ENCODE data around the gene TNFRSF21.
"Not testable (repeated sequence)": the region's sequence is repeated elsewhere in the genome, so short reads cannot be mapped to it uniquely, and the experiment has no call there.

TNFRSF21 gene

GRCh38 chr6:47323887-47324286, 14.2 kb upstream of the TNFRSF21 start:
- DNase-seq (ENCODE audit: extremely low read depth in 1 of 2, low read depth in 1 of 2) = no peak

- no peak for DNase-seq (ENCODE audit: extremely low read depth in 1 of 2, low read depth in 1 of 2)
Measured at GRCh38 chr6:47323321-47323720, 13.6 kb upstream of the TNFRSF21 start.

- DNase-seq (ENCODE audit: extremely low read depth in 1 of 2, low read depth in 1 of 2) = no peak
Measured at GRCh38 chr6:47321577-47321976, 11.9 kb upstream of the TNFRSF21 start.

- DNase-seq (ENCODE audit: extremely low read depth in 1 of 2, low read depth in 1 of 2) = no peak
Measured at GRCh38 chr6:47319867-47320266, 10.2 kb upstream of the TNFRSF21 start.

GRCh38 chr6:47319382-47319781, 9.7 kb upstream of the TNFRSF21 start:
- no peak for DNase-seq (ENCODE audit: extremely low read depth in 1 of 2, low read depth in 1 of 2)

- no peak for DNase-seq (ENCODE audit: extremely low read depth in 1 of 2, low read depth in 1 of 2)
Measured at GRCh38 chr6:47318236-47318989, 8.7 kb upstream of the TNFRSF21 start.

- DNase-seq (ENCODE audit: extremely low read depth in 1 of 2, low read depth in 1 of 2) = not testable (repeated sequence)
Measured at GRCh38 chr6:47315181-47315580, 5.5 kb upstream of the TNFRSF21 start.

- no peak for DNase-seq (ENCODE audit: extremely low read depth in 1 of 2, low read depth in 1 of 2)
Measured at GRCh38 chr6:47310131-47310480, 401 bp upstream of the TNFRSF21 start.

- no peak for DNase-seq (ENCODE audit: extremely low read depth in 1 of 2, low read depth in 1 of 2)
Measured at GRCh38 chr6:47308552-47309290, 984 bp downstream of the TNFRSF21 start.

GRCh38 chr6:47308198-47308517, 1.5 kb downstream of the TNFRSF21 start:
- DNase-seq (ENCODE audit: extremely low read depth in 1 of 2, low read depth in 1 of 2) = no peak

GRCh38 chr6:47307362-47308197, 2.1 kb downstream of the TNFRSF21 start:
- no peak for DNase-seq (ENCODE audit: extremely low read depth in 1 of 2, low read depth in 1 of 2)

- DNase-seq (ENCODE audit: extremely low read depth in 1 of 2, low read depth in 1 of 2) = no peak
Measured at GRCh38 chr6:47306887-47307286, 2.8 kb downstream of the TNFRSF21 start.

- DNase-seq (ENCODE audit: extremely low read depth in 1 of 2, low read depth in 1 of 2) = no peak
Measured at GRCh38 chr6:47303861-47304260, 5.8 kb downstream of the TNFRSF21 start.

GRCh38 chr6:47303342-47303741, 6.4 kb downstream of the TNFRSF21 start:
- no peak for DNase-seq (ENCODE audit: extremely low read depth in 1 of 2, low read depth in 1 of 2)

GRCh38 chr6:47302043-47302442, 7.7 kb downstream of the TNFRSF21 start:
- DNase-seq (ENCODE audit: extremely low read depth in 1 of 2, low read depth in 1 of 2) = no peak

GRCh38 chr6:47301441-47301840, 8.3 kb downstream of the TNFRSF21 start:
- DNase-seq (ENCODE audit: extremely low read depth in 1 of 2, low read depth in 1 of 2) = no peak

GRCh38 chr6:47300417-47300816, 9.3 kb downstream of the TNFRSF21 start:
- no peak for DNase-seq (ENCODE audit: extremely low read depth in 1 of 2, low read depth in 1 of 2)

GRCh38 chr6:47299965-47300364, 9.7 kb downstream of the TNFRSF21 start:
- DNase-seq (ENCODE audit: extremely low read depth in 1 of 2, low read depth in 1 of 2) = no peak

- no peak for DNase-seq (ENCODE audit: extremely low read depth in 1 of 2, low read depth in 1 of 2)
Measured at GRCh38 chr6:47298475-47298874, 11.2 kb downstream of the TNFRSF21 start.

- no peak for DNase-seq (ENCODE audit: extremely low read depth in 1 of 2, low read depth in 1 of 2)
Measured at GRCh38 chr6:47294990-47295389, 14.7 kb downstream of the TNFRSF21 start.

- DNase-seq (ENCODE audit: extremely low read depth in 1 of 2, low read depth in 1 of 2) = no peak
Measured at GRCh38 chr6:47292944-47293343, 16.8 kb downstream of the TNFRSF21 start.

- no peak for DNase-seq (ENCODE audit: extremely low read depth in 1 of 2, low read depth in 1 of 2)
Measured at GRCh38 chr6:47292027-47292426, 17.7 kb downstream of the TNFRSF21 start.

All from activated CD8-positive, alpha-beta memory T cell treated with anti-CD3 and anti-CD28 coated beads for 1 hour (primary cell).